GM15510 (cell line): ENCODE results near the gene CLK2.
A peak's percentile ranks its signal among the peaks of the same experiment; 100 is the strongest.

Source experiments
- POLR2A ChIP-seq: IDR thresholded peaks from 3 replicates; pipeline ENCODE4 v1.6.1; 2011; ENCODE audit warnings: borderline replicate concordance; ENCODE audit not compliant: insufficient read length; ENCODE audit errors: extremely low read depth

Gene CLK2

DNA sequence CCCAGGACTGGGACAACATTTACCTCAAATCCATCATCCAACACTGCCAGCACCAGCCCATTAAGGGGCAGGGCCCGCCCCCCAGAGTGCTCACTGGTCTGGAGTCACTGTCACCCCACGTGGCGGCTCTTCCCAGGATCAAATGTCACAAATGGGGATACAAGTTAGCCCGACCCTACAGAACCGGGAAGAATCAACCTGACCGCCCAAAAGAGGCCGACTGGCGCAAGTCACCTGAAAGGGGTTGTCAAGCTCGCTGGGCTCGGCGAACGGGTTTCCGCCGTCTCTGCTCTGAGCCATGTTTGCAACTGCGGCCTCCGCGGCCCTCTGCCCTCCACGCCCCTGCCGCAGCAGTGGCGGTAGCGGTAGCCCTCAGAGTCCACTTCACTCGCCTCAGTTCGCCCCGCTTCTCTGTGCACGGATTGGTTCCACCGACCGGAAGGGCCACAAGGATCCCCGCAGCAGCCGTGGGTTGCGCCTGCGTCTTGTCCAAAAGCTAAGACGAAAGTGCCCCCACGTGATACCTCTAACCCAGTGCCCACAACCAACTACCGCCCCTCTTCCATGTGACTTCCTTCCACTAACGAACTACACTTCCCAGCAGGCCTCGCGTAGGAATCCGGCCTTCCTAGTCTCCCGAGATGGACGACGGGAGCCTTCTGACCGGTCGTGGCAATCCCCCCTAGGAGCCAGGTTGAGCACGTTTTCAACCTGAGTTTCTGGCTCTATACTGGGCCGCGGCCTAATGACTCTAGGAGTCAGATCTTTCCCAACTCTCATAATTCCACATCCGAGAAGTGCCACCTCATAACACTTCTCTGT, 11.2 kb downstream of the CLK2 start, which contains the start of gene SCAMP3:
TSS of gene SCAMP3 (minus strand) at position 509 of the 822 bp plus-strand sequence. CDS start at position 300, 209 bp downstream.
- peak; percentile 92 for TF ChIP-seq POLR2A

DNA sequence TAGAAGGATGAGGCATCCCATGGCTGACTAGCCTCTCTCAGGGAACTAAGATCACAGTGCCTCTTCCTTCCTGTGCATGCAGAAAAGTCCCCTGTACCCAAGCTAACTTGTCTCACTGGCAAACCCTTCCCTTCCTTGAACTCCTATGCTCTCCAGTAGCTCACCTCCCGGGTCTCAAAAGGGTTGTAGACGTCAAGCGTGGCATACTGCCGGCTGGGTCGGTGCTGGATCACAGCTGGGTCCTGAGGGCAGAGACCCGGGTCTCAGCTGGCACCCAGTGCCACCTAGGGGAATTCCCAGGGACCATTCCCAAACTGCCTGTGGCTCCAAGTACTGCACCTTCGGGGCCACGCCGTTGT, 11.8 kb downstream of the CLK2 start:
- TF ChIP-seq POLR2A, result no peak

DNA sequence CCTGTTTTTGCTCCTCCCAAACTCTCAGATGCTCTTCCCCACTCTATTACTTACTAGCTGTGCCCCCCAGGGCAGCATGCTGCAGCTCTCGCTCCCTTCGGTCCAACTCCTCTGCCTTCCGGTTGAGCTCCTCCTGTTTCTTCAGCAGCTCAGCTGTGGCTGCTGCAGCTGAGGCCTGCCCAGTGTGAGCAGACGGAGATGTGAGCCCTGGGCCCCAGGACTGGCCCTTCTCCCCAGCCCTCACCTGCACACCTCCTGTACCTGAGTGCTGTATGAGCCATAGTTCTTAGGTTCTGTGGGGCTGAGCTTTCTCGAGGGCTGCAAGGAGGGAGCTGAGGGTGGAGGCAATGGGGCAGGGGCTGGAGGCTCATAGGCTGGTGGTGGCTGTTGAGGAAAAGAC, 13.0 kb downstream of the CLK2 start:
- no peak for TF ChIP-seq POLR2A

DNA sequence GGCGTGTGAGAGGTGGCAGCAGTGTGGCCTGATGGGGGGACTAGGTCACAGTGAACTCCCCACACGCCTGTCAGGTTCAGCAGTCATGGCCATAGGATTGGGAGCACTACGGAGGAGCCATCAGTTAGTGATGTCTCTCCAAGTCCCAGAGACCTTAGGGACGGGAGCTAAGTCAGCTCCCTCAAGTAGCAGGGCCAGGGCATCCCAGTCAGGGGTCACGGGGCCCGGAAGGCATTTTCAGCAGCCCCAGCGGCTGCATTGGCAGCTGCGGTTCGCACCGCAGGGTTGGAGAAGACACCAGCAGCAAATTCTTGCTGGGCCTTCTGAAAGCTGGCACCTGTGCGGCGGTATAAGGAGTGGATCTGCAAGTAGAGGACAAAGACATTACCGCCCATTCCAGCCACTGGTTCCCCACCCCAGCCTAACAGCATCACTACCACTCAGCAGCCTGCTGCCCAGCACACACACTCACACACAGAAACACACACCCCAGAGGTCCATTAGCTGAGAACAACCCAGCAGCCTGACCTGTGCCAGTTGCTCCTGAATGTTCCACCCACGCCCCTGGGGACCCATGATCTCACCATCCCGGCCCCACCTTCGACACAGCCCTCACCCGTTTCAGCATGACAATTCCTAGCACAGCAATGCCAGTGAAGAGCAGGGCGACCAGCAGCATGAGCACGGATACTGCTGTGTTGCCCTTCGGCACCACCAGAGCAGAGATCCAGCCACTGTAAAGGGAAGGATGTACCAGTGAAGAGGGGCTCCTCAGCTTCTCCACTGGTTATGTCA, 17.0 kb downstream of the CLK2 start:
- TF ChIP-seq POLR2A, result no peak

DNA sequence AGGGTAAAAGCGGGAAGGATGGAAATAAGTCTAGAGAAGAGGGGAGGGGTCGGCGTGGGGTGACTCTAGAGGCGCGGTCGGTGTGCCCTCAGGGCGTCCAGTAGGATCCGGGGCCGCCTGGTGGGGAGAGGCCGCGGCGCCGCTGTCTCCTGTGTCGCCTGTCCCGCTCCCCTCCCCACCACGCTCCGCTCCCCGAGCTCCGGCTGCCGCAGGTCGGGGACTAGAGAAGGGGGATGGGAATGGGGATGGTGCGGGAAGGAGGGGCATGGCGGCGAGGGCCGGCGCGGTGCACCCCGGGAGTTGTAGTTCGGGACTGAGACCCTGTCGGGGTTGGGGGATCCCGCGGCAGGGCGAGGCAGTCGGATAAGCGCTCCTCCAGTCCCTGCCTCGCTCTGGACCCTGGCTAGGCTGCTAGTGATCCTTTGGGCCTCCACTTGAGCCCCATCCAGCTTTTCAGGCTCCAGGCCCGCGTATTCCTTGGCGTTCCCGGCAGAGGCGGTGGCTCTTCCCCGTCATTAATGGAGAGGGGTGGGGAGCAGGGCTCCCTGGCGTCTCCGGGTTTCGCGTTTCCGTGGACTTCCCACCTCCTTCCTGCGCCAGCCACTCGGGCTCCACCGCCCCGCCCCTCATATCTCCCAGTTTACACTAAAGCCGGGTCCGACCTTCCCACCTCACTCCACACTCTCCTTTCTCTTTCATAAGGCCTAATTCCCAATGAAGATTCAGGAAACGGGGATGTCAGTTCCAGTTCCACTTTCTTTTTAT, 17.9 kb downstream of the CLK2 start, which contains the start of gene ENTREP3:
TSS of gene ENTREP3 (minus strand) at position 241 of the 765 bp plus-strand sequence. CDS start 606 bp downstream, outside the sequence.
- peak; percentile 65 for TF ChIP-seq POLR2A

DNA sequence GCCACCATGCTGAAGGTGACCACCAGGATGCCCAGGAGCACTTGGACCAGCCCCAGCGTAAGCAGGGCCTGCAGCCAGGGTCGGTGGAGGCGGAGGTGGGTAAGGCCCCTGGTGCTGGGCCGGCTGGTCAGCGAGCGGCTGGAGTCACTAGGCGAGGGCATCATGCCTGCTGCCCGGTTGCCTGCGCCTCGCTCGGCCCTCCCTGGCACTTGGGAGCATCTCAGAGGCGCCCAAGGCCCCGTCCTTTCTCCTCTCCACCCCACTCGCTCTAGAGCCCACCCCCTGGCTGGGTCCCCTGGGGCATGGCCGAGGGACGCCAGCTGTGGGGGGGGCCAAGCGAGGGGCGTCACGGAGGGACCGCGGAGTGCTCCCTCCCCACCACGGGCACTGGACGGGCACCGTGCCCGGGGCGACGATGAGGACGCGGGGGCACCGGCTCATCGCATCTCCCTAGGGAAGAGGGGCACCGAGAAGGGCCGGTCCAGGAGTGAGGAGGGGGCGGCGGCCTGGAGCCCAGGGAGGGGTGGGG, 18.5 kb downstream of the CLK2 start:
- no peak for TF ChIP-seq POLR2A

DNA sequence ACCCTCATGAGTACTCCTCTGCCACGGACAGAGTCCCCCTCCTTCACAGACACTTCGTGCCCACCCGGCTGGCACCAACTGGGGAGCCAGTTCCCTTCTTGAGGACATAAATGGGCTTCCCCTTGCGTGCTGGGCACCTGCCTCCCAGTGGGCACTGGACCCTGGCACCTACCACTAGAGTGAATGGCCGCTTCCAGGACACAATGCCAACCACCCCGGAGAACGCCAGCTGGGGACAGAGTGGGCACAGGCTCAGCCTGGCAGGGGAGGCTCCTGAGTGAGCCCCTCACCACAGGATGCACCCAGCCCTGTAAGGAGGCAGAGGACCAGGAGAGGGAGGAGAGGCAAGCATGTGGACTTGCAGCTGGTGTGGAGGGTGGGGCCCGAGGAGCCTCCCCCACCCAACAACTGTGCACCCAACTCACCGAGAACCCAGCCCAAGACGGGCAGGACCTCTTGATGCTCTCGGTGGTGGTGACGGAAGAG, 19.0 kb downstream of the CLK2 start:
- TF ChIP-seq POLR2A, result no peak

DNA sequence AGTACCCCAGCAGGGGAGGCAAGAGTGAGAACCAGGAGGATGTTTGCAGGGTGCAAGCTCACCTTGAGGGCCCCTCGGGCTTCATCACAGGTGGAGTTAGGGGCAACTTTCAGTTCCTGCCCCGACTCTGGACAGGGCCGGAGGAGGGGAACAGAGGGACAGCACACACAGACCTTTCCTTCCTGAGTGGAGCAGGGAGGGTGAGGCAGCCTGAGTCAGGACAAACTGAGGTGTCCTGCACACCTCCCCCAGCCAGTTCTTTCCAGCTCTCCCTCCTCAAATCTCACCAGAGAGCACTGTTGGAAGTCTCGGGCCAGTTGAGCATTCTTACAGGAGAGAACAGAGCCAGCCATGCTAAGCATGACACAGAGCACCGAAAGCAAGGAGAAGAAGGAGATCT, 19.5 kb downstream of the CLK2 start:
- TF ChIP-seq POLR2A, result no peak

DNA sequence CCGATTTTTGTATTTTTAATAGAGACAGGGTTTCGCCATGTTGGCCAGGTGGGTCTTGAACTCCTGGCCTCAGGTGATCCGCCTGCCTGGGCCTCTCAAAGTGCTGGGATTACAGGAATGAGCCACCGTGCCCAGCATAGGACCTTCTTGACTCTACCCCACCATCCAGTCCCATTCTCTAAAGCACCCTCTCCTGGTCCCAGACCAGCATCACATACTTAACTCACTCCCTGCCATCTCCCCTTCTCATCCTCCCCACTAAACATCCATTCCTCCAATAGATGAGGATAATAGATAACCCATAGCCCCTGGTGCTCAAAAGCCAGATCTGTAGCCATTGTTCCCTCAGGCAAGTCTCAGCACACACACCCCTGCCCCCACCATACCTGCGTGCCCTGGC, 20.1 kb downstream of the CLK2 start:
- TF ChIP-seq POLR2A, result no peak

DNA sequence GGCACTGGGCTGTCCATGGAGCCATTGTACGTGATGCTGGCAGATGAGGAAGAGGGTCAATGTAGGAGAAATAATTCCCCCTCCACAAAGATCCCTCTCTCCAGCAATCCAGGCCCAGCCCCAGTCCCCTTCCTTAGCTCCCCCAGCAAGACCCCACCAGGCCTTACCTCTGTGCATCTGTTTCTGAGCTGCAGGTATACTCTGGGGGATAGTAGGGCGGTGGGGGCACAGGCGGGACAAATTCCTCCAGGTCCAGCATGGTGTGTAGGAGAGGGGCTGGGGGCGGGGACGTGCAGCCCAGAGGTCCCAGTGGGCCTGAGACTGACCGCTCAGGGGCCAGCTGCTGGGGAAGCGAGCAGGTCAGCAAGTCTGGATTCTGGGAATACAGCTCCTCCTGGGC, 21.7 kb downstream of the CLK2 start:
- no peak for TF ChIP-seq POLR2A

DNA sequence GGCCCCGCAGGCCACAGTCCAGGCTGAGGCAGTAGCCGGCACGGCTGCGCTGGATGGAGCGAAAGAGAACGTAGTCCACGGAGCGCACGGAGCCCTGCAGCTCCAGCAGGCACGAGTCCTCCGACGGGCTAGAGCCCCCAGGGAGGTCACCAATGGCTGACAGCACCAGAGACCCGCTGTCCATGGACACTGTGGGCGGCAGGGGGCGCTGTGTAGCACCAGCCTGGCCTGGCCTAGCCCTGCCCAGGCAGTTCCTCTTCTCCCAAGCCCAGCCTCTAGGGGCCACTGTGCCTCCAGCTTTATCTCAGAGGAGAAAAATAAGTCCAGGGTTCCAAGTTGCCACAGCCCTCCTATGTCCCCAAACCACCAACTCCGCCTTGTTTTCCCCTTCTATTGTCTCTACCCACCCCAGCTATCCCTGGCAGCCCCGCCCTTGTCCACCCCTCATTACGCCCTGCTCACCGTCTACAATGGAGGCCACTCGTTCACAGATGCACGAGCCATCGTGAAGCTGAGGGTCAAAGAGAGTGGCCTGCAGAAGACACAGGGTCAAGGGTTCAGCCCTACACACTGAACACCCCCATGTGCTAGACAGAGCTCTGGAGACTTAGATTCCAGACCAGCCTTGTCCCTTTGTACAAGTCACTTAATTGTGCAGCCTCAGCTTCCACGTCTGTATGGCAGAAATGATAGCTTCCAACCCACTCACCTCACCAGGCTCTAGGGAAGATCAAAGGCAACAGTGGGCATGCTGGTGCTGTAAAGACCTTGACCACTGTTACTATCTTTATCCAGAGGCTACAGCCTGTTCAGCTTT, 22.5 kb downstream of the CLK2 start:
- TF ChIP-seq POLR2A, result peak; percentile 28

DNA sequence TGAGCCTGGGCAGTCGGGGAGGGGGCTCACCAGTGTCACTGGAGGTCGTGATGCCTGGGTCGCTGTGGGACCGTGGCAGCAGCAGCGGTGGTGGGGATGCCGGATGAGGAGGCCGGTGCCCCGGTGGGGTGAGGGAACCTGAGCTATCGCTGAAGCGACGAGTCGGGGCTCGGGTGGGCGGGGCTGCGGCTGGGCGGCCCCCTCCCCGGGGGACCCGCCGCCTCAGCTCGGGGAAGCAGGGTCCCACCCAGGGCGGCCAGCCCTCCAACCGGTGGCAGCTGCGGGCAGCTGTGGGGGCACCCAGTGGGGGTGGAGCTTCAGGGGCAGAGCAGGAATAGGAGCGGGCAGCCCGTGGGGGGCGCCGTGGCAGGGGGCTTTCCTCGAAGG, 23.1 kb downstream of the CLK2 start:
- no peak for TF ChIP-seq POLR2A

DNA sequence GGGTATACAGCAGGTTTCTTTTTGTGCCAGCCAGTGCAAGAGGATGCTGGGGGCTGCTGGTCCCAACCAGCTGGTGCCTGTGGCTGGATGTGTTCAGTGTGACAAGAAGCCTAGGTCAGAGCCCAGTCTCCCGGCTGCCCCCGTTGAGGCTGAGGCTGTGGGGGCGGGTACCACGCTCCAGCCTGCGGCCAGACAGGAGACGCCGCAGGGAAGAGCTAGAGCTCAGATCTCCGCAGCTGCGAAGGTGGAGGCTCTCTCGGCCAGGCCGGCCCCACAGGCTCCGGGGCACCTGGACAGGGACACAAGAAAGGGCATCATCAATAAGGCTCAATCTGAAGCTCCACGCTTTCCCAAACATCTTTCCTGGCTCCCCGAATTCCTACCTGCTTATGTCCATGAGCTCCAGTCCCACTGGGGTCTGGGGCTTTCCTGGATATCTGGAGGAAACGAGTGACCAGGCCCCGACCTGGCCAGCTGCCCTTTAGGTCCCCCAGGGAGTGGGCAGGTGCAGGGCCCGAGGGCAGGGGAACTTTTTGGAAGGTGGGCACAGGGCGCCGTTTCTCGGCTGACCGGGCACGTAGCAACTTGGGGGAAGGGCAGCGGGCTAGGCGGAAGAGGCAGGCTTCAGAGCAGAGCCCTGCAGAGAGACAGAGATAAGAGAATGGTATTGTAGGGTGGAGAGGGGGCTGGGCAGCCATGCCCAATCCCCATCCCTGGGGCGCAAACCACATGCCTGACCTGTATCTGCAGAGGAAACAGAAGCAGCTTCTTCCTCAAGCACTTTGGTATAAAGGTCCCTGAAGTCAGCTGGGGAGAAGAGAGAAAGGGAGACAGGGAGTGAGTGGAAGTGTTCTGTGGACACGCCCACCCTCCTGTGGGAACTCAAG, 25.4 kb downstream of the CLK2 start:
- no peak for TF ChIP-seq POLR2A

DNA sequence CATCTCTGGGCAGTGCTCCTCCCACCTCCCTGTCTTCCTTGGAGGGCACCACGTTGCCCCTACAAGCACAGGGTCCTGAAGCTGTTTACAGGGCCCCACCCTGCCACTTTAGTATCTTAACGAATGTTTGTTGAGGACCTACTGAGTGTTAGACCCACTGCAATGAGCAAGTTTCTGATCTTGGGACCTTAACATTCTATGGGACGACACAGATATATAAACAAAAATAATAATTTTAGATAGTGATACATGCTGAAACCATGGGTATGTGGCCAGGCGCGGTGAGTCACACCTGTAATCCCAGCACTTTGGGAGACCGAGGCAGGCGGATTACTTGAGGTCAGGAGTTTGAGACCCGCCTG, 28.2 kb downstream of the CLK2 start:
- no peak for TF ChIP-seq POLR2A
